Endothelial cell of umbilical vein (primary cell): Measurements from ENCODE around the gene RET.

Source experiments
- EZH2 ChIP-seq: IDR thresholded peaks from 2 replicates; pipeline ENCODE4 v1.6.1; 2012; ENCODE audit warnings: borderline replicate concordance, low read depth, mild to moderate bottlenecking, moderate library complexity, low read length, inconsistent platforms; ENCODE audit not compliant: severe bottlenecking
- FOS ChIP-seq: IDR thresholded peaks from 2 replicates; pipeline ENCODE4 v1.6.1; 2011; ENCODE audit warnings: mild to moderate bottlenecking, low read length, moderate library complexity, borderline replicate concordance; ENCODE audit not compliant: insufficient read depth
- GATA2 ChIP-seq: IDR thresholded peaks from 2 replicates; pipeline ENCODE4 v1.7.0; 2011; ENCODE audit warnings: low read depth, mild to moderate bottlenecking, moderate library complexity, mixed read lengths, low read length; ENCODE audit not compliant: insufficient read length, insufficient read depth
- JUN ChIP-seq: IDR thresholded peaks from 2 replicates; pipeline ENCODE4 v1.6.1; 2011; ENCODE audit warnings: borderline replicate concordance, low read depth; ENCODE audit not compliant: insufficient read length, insufficient read depth
- MYC ChIP-seq: IDR thresholded peaks from one replicate; pipeline ENCODE4 v1.6.1; 2011; ENCODE audit warnings: mild to moderate bottlenecking, low read depth, low read length
- POLR2A ChIP-seq: IDR thresholded peaks from 2 replicates; pipeline ENCODE4 v1.6.1; 2012; ENCODE audit warnings: low read depth, mild to moderate bottlenecking, control low read depth, low read length
- POLR2AphosphoS5 ChIP-seq: IDR thresholded peaks from 2 replicates; pipeline ENCODE4 v1.6.1; 2012; ENCODE audit warnings: low read depth, mild to moderate bottlenecking, control low read depth, low read length, moderate library complexity; ENCODE audit not compliant: insufficient read depth
- TF ChIP-seq, protein P1 (sequence below), 2 donors: IDR thresholded peaks; 1 replicate in 1 of 2; 2 replicates in 1 of 2; pipeline ENCODE4 v1.5.1; 2011; ENCODE audit warnings: low read length in 2 of 2, mild to moderate bottlenecking in 2 of 2, moderate library complexity in 2 of 2, control low read depth in 1 of 2, inconsistent platforms in 1 of 2, low read depth in 1 of 2; ENCODE audit not compliant: insufficient read depth in 1 of 2; ENCODE audit errors: extremely low read depth in 1 of 2
- TF ChIP-seq, protein P2 (sequence below): IDR thresholded peaks from 2 replicates; pipeline ENCODE4 v1.6.1; 2011; ENCODE audit not compliant: insufficient read depth, insufficient read length

GRCh38 chr10:43124574-43125273, 47.9 kb downstream of the RET start:
- TF ChIP-seq, protein P1, sequence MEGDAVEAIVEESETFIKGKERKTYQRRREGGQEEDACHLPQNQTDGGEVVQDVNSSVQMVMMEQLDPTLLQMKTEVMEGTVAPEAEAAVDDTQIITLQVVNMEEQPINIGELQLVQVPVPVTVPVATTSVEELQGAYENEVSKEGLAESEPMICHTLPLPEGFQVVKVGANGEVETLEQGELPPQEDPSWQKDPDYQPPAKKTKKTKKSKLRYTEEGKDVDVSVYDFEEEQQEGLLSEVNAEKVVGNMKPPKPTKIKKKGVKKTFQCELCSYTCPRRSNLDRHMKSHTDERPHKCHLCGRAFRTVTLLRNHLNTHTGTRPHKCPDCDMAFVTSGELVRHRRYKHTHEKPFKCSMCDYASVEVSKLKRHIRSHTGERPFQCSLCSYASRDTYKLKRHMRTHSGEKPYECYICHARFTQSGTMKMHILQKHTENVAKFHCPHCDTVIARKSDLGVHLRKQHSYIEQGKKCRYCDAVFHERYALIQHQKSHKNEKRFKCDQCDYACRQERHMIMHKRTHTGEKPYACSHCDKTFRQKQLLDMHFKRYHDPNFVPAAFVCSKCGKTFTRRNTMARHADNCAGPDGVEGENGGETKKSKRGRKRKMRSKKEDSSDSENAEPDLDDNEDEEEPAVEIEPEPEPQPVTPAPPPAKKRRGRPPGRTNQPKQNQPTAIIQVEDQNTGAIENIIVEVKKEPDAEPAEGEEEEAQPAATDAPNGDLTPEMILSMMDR (IDR thresholded peaks at IDR 0.05; ENCODE audit: extremely low read depth in 1 of 2, insufficient read depth in 1 of 2, low read depth in 1 of 2, low read length in 2 of 2), result no peak
- no peak for TF ChIP-seq GATA2
- TF ChIP-seq, protein P2, sequence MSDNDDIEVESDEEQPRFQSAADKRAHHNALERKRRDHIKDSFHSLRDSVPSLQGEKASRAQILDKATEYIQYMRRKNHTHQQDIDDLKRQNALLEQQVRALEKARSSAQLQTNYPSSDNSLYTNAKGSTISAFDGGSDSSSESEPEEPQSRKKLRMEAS, result no peak
- no peak for TF ChIP-seq POLR2A
- no peak for TF ChIP-seq EZH2
- TF ChIP-seq FOS, result no peak
- TF ChIP-seq POLR2AphosphoS5, result no peak
- TF ChIP-seq JUN, result no peak
- TF ChIP-seq MYC, result no peak
